ENCODE results near the gene BCL7A.
A peak's percentile ranks its signal among the peaks of the same experiment; 100 is the strongest.

BCL7A gene

GRCh38 chr12:122001466-122002209 is 20.0 kb upstream of the BCL7A start:
- DNase-seq (ENCODE audit: low spot score), result no peak

DNA sequence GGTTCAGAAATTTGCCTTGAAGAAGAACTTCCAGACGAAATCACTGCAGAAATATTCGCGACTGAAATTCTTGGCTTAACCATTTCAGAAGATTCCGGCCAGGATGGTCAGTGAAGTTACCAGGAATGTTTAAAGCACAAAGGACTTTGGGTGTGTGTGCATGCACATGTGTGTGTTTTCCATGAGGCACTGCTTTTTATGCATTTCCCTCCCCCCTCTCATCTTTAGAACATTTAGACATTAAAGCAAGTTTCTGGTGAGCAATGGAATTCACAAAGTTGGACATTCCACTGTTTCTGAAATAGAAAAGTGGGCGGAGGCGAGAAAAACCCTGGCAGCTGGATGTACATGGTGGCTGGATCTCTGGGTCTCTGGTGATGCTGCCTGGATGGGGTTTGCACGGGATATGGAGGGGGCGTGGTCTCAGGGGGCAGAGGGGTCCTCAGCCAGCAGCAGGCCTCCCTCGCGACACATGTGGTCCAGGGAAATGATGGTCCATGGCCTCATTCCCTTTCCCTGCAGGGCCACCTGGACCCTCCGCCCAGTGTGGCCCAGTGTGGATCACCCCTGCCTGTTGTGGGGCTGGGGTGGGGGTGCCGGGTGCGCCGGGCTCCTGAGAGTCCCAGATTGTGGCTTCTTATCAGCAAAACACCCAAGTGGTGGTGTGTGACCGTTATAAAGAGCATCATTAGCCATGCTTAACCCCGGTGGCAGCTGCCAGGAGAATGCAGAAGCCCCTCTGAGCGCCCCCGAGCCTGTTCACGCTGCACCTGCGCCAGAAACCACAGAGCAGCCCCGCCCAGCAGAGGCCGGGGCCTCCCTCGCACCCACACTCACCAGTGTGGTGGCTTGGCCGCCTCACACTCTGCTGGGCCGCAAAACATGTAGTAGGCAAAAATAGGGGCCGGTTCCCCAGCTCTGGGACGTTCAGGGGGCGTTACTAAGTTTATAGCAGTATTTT is 17.8 kb upstream of the BCL7A start:
- DNase-seq (ENCODE audit: low spot score), result peak; percentile 98

- no peak for DNase-seq (ENCODE audit: low spot score)
Observed at GRCh38 chr12:122004633-122005071, 17.0 kb upstream of the BCL7A start.

DNA sequence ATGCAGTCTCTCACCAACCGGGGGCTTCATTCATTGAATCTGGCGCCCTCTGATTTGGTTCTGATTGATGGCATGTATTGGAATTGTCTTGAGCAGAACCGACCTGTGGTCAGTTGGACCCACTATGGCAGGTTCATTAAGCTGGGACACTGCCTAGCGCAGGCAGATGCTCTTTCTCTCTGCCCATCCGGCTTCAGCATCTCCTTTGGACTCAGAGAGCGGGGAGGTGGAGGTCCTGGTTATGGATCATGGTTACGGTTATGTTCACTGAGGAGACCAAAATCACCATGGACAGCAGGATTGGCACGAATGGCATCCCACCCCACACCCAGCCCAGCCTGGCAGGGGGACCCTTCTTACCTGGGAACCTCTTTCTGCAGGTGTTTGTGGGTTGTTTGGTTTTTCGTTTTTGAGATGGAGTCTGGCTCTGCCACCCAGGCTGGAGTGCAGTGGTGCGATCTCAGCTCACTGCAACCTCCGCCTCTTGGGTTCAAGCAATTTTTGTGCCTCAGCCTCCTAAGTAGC is 16.4 kb upstream of the BCL7A start:
- no peak for DNase-seq (ENCODE audit: low spot score)

DNA sequence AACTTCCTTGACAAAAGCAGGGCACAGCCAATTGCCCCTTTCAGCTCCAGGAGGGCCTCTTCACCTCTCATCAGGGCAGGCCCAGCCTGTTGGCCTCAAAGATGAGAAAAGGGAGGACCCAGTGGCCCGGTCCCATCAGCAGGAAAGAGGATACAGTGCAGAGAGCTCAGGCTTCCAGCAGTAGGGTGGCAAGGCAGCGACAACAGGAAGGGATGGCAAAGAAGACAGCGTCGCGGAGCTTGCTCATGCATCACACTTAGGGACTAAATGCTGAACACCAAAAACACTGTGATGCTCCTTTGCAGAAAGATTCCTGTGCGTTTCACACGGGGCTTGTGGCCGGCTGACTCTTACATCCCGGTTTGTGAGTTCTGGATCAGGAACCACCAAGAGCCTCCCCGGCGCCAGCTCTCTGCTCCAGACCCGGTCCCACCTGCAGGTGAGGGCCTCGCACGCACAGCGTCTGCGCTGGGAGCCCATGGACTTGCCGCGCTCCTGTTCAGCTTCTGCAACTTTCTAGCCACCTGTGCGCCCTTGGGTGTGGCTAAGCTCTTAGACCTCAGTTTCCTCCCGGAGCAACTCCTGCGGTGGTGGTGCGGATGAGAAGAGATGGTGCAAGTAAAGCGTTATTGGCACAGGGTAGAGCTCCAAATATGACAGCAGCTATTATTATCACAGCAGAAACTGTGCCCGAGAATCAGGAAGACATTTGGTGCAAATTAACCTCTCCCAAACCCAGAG is 15.3 kb upstream of the BCL7A start:
- DNase-seq (ENCODE audit: low spot score), result peak; percentile 82

- DNase-seq (ENCODE audit: low spot score), result peak; percentile 94
Observed at GRCh38 chr12:122009741-122010140, 11.9 kb upstream of the BCL7A start.

- DNase-seq (ENCODE audit: low spot score), result no peak
Observed at GRCh38 chr12:122012184-122012583, 9.5 kb upstream of the BCL7A start.

- peak; percentile 37 for DNase-seq (ENCODE audit: low spot score)
Observed at GRCh38 chr12:122013136-122013535, 8.5 kb upstream of the BCL7A start.

DNA sequence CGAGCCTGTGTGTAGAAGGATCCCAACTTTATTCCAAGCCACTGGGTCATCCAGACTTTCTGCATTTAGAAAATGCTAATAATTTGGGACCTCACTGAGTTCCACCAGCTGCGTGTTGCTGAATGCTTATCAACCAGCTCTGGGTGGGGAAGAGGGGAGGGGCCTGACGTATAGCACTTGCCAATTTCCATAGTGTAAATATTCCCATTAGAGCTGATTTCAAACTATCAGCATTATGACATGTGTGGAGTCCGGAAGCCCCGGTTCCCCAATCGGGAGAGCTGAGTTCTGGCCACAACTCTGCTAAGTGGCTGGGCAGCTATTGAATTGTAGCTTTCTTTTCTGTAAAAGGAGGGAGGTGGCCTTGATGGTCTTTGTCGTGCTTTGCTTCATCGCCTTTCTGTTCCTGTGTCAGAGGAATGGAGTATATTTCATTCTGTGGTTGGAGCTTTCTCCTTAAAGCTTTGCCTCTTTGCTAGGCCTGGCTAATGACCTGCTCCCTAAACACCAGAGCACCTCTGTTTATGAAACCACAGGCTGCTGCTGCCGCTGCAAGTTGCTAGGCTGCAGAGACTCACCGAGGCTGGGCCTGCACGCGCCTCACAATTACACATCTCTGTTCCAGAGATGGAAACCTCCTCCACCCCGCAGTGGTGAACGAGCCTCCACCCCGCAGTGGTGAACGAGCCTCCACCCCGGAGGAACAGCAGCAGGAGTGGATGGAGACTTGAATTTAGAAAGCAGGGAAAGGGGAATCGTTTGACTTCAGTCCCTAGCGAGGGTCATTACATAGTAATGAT is 7.7 kb upstream of the BCL7A start:
- DNase-seq (ENCODE audit: low spot score), result peak; percentile 66

- DNase-seq (ENCODE audit: low spot score), result peak; percentile 26
Observed at GRCh38 chr12:122014781-122015180, 6.9 kb upstream of the BCL7A start.

DNA sequence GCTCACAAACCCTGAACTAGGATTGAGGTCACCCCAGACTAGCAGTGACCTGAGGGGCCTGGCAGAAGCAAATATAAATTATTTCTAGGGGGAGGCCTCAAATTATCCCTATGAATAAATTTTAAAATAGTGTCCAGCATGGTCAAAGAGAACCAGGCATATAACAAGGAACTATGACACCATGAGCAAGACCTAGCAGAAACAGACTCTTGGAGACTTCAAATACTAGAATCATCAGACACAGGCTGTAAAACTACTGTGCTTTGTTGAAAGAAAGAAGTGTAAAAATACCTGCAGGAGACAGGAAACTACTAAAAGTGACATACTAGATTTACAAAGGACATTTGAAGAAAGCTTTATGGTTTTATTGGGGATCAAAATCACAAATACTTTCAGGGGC is 3.2 kb upstream of the BCL7A start:
- DNase-seq (ENCODE audit: low spot score), result peak; percentile 64

DNA sequence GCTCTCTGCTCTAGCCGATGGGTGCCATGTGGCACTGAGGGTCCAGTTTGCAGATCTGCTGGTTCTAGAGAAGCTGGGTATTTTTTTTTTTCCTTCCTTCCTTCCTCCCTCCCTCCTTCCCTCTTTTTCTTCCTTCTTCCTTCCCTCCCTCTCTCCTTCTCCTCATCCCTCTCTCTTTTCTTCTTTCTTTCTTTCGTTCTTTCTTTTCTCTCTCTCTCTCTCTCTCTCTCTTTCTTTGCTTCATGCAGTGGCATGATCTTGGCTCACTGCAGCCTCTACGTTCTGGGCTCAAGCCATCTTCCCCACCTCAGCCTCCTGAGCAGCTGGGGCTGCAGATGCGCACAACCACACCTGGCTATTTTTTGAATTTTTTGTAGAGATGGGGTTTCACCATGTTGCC is 2.7 kb upstream of the BCL7A start:
- DNase-seq (ENCODE audit: low spot score), result peak; percentile 66

DNA sequence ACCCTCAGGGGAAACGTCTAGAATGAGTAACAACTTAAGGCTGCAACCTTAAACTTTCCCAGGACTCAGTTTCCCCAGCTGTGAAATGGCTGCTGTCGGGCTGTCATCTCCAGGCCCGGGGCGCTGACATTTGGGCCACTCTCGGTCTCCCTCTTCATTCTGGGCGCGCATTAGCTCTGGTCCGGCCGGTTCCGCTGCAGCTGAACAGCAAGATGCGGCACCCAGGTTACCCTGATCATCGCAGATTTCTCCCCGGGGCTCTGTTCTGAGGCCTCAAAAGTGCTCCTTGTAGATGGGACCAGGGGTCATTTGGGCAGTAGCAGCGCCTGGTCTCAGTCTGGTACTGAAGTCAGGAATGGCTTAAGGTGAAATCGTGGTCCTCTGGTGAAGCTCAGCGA is 890 bp upstream of the BCL7A start:
- DNase-seq (ENCODE audit: low spot score), result no peak

- DNase-seq (ENCODE audit: low spot score), result peak; percentile 54
Observed at GRCh38 chr12:122021193-122021821, 377 bp upstream of the BCL7A start.

- peak; percentile 39 for DNase-seq (ENCODE audit: low spot score)
Observed at GRCh38 chr12:122022393-122023338, 982 bp downstream of the BCL7A start.

GRCh38 chr12:122023339-122024131 is 1.9 kb downstream of the BCL7A start:
- DNase-seq (ENCODE audit: low spot score), result peak; percentile 62

DNA sequence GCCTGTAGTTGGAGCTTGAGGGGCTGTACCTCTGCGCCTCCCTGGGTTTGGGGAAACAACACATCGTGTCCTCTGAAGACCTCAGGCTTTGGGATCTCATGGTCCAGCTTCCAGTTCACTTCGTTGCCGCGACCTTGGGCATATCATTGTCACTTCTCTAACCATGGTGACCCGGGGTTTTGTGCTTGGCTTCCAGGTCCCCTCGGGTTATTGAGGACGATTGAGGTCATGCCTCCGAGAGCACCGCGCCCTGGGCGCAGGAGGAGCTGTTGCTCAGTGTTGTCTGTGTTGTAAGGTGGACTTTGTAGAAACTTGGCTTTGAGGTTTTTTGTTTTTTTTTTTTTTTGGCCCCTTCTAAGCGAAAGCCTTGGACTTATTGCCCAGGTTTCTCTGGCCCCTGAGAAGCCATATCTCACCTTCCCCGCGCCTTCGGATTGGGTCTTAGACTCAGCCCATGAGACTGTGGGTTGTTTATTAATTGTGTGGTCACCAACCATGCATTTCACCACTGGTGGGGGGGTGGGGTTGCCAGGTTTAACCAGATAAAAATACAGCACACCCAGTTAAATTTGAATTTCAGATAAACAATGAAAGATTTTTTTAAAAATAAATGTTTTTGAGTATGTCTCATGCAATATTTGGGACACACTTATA is 2.6 kb downstream of the BCL7A start:
- DNase-seq (ENCODE audit: low spot score), result peak; percentile 90

- peak; percentile 88 for DNase-seq (ENCODE audit: low spot score)
Observed at GRCh38 chr12:122026706-122027333, 5.1 kb downstream of the BCL7A start.

Data from NAMALWA (cell line).